Cardiac septum (tissue), 1 donor: ENCODE measurements around the gene MND1. TPM values are rescaled to one million over a fixed set of nuclear protein-coding genes. Genes with fewer than 3 reads are reported as not detected.
"Not testable (repeated sequence)": the region's sequence is repeated elsewhere in the genome, so short reads cannot be mapped to it uniquely, and the experiment has no call there.

ENCODE experiments used
- DNase-seq: peaks from one replicate; pipeline ENCODE4 v3.0.0-alpha.2; 2020; ENCODE audit warnings: low spot score
- intact Hi-C: fragments of 100-400 bp; cut with DNase I; formaldehyde crosslinking; loops from one replicate; pipeline ENCODE4 v1.14.0; 2022
- total RNA-seq: library from RNA; stranded (reverse); fragmentation: NEBNext Ultra II Directional; extraction: Animal tissue kit (Norgen Biotek cat#: 25700); gene quantifications from one replicate; pipeline ENCODE4 v1.2.1, GENCODE V29; 2021
- donor health status: DM: no; HTN: no; CAD: no.

Gene MND1
- total RNA-seq, 1 donor from 2014 or later, result not detected

DNA sequence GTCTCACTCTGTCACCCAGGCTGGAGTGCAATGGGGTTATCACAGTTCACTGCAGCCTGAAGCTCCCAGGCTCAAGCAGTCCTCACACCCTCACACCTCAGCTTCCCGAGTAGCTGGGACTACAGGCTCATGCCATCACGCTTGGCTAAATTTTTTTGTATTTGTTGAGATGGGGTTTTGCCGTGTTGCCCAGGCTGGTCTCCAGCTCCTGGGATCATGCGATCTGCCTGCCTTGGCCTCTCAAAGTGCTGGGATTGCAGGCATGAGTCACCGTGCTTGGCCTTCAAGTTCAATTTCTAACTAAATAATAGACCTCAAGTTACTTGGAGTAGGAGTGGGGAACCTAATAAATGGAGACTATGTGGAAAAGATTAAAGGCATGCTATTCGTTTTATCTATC, 48.9 kb downstream of the MND1 start:
- intact Hi-C loops, result no loop called here
- DNase-seq, result no peak

DNA sequence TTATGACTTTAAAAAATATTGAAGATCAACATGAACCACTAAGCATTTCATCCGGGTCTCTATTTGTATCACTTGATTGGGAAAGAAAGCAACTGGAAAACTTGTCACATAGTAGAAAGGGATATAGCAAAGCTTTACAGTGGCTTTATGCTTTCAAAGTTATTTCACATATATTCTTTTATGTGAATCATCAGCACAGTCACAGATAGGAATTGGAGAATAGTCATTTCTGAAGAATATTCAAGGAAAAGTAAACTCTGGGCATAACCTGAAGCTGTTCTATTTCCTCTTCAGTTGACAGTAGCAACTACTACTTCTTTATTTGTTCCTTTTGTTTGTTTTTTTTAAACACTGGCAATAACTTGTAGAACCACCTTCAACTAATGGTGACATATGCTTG, 50.5 kb downstream of the MND1 start:
- no peak for DNase-seq
- intact Hi-C loops, result no loop called here

DNA sequence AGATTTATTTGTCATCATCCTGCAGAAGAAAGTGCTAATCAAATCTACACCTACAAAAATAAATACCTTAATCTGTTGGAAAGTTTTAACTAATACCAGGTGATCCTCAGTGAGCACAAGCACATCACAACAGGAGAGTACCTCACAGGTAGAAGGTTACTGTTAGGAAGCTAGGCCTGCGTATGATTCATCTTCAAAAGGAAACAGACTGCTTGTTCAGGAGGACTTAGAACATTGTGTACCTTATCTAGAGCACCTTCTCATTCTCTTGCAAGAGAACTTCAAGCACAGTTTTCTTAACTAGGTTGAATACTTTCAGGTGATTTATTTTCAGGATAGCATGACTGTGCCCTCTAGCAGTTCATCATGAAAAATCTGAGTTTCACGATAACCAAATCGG, 54.2 kb downstream of the MND1 start:
- intact Hi-C loops, result no loop called here
- no peak for DNase-seq

DNA sequence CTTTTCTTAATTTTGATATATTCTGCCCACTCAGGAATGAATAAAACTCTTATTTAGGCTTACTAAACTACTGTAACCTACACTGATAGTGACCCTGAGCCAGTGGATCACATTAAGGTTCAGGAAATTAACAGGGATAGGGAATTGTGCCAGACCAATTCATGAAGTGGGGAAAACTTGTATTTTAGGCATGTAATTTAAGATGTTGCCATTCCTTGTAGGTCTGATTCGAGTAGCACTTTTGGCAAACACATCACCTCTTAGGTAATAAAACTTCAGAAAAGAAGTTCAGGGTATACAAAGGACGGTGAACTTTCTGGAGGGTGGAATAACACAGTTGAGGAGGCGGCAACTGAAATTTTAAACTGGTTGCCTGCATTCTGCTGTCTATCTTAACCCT, 54.9 kb downstream of the MND1 start:
- DNase-seq, result no peak
- intact Hi-C loops, result no loop called here

DNA sequence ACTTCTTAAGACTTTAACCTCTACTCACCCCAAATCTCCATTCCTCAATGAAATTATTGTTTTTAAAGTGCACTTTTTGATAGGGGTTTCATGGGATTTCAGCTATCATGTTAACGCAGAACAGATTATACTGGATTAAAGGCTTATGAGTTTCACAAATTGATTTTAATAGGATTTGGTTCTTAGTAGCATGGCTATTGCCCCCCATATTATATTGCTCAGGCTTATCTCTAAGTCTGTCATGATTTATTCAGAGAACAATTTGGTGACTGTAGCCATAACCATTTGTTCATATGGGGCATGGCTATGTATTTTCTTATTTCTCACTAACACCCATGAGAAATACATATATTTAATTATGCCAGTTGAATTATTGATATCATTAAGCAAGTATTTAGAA, 57.0 kb downstream of the MND1 start:
- intact Hi-C loops, result no loop called here
- DNase-seq, result no peak

DNA sequence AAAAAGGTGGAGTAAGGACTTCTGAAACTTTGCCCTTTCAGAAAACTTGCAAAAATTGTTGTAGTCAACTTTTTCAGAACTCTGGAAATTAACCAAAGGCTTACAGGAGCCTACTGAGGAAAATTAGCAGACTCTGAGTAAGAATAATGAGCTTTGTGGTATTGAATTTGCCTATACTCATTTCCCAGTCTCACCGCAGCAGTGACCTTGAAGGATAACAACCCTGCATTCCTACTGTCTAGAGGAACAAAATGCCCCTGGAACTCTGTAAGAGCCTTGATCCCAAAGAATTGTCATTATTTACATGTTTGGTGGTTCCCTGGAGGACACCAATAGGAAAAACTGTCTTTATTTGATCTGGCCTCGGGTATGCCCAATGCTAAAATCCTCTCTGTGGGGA, 57.9 kb downstream of the MND1 start:
- DNase-seq, result no peak
- intact Hi-C loops, result no loop called here

DNA sequence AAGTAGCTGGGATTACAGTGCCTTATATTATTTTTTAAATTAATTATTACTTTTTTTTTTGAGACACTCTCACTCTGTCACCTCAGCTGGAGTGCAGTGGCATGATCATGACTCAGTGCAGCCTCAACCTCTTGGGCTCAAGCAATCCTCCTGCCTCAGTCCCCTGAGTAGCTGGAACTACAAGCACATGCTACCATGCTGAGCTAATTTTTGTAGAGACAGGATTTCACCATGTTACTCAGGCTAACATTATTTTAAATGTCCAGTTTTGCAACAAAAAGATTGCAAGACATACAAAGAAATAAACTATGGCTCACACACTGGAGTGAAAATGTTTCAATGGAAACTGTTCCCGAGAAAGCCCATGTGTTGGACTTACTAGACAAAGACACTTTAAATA, 59.2 kb downstream of the MND1 start:
- intact Hi-C loops, result no loop called here
- no peak for DNase-seq

DNA sequence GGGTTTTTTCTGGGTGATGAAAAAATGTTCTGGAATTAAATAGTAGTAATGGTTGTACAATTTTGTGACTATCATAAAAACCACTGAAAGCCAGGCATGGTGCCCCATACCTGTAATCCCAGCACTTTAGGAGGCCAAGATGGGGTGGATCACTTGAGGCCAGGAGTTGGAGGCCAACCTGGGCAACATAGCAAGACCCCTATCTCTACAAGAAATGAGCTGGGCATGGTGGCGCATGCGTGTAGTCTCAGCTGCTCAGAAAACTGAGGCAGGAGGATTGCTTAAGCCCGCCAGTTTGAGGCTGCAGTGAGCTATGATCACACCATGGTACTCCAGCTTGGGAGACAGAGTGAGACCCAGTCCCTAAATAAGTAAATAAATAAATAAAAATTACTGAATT, 63.4 kb downstream of the MND1 start:
- intact Hi-C loops, result no loop called here
- DNase-seq, result no peak

DNA sequence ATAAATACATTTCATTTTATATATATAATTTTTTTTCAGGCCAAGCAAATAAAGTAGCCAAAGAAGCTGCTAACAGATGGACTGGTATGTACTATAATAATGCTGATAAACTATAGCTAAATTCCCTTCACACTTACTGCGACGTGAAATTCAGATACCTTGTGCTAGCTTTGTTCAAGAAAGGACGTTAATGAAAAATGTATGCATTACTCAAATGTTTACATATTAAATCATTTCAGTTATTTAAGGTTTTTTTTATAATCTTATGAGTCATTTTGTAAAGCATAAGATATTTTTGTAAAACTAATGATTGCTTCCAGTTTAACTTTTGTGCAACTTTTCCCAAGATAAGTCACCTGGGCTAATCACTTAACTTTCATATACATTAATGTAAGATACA, 64.4 kb downstream of the MND1 start:
- no peak for DNase-seq
- intact Hi-C loops, result no loop called here

DNA sequence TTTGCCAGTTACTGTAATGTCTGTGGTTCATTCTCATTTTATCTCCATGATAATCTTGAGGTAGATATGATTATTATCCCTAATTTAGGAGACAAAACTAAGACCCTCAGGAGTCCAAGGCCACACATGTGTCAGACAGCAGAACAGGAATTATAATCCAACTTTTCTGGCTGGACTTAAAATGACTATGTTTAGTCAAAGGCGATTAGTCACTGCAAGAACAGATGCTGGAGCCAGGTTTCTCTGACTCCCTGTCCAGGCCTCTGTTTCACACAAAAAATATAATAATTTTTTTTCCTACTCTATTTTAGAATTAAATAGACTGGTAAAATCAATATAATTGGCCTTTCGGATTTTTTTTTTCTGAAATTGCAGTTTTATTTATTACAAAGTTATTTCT, 64.9 kb downstream of the MND1 start:
- no peak for DNase-seq
- intact Hi-C loops, result no loop called here

DNA sequence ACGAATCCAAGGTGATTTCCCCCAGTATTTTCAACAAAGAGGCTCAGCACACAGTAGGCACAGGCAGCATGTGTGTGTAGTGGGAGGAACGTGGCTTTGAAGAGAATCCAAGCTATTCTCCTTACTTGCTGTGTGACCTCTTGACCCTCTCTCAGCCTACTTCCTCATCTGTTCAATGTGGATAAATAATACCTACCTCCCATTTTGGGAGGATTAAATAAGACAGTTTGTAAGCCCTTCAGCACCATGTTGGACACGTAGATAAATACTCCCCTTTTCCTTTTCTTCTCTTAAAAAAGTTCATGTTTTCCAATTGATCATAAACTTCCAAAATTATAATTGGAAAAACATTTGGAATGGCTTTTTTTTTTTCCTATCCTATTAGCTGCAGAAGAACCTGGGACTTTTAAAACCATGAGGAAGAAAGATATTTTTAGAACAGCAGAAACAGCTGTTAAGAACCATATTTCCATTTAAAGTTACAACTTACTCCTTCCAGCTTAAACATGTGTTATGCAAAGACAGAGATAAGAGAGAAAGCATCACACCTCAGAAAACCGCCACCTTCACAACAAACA, 65.5 kb downstream of the MND1 start:
- no peak for DNase-seq
- intact Hi-C loops, result no loop called here

DNA sequence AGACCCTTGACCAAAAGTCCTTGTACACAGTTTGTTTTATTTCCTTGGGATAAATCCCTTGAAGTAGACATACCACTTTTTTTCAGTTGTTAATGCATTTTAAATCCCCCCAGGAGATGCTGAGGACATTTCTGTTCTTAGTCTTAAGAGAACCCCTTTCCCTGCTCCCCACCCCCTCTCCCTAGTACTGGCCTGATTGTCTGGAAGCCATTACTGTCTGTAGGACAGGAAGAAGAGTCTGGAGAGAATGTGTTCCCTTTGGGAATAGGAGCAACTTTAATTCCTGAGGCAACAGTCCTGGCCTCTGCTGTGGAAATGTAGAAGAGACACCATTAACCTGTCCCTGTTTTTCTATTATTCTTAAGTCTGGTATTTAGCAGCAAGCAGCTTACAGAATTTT, 69.4 kb downstream of the MND1 start:
- intact Hi-C loops, result no loop called here
- DNase-seq, result no peak

DNA sequence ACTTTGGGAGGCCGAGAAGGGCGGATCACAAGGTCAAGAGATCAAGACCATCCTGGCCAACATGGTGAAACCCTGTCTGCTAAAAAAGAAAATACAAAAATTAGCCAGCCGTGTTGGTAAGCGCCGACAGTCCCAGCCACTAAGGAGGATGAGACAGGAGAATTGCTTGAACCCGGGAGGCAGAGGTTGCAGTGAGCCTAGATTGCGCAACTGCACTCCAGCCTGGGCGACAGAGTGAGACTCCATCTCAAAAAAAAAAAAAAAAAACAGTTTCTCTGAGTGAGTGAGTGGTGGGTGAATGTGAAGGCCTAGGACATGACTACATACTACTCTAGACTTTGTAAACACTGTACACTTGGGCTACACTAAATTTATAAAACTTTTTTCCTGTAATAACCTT, 72.0 kb downstream of the MND1 start:
- intact Hi-C loops, result not testable (repeated sequence)

DNA sequence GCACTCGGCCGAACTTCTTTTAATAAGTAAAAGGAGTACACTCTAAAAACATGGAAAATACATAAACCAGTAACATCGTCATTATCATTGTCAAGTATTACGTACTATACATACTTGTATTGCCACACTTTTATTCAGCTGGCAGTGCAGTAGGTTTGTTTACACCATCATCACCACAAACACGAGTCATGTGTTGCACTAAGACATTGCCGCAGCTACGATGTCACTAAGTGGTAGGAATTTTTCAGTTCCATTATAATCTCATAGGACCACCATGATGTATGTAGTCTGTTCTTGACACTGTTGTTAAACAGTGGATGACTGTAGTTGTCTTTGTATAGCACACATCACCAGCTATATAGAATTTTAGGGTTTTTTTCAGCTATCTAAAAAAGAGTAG, 73.6 kb downstream of the MND1 start:
- DNase-seq, result no peak
- intact Hi-C loops, result no loop called here

More for the DNA sequence above, 72.0 kb downstream of the MND1 start:
- DNase-seq, result not testable (repeated sequence)

DNA sequence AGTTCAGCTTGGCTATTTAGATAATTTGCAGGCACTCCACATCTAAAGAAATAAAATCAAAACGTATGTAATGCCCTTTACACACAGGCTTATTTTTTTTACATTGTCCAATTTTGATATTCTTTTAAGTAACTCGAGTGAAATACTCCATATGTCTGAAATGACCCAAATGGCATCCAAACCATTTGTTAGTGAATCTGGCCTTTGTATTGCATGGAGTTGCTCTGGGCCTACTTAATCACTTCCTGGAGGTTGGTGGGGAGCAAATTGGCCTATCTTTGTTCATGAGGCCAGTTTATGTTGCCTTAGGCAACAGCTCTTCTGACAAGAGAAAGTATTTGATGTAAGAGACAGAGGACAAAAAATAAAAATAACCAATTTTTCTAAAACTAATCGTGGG, 74.1 kb downstream of the MND1 start:
- intact Hi-C loops, result no loop called here
- no peak for DNase-seq

DNA sequence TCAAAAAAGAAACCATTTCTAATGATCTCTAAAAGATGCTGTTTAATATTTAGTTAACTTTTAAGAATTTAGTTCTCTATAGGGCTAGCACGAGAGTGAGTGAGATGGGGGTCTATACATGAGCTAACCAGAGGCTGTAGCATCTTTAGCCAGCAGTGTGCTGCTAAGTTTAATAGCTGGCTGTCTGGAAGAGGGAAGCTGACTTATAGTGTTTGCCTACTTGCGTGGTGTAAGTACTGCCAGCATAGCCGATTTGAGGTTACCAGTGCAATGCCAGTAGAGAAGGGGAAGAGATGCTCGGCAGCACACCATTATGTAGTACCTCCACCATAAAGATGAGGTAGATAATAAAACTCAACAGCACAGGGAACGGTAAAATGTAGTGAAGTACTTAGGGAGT, 74.5 kb downstream of the MND1 start:
- intact Hi-C loops, result no loop called here

DNA sequence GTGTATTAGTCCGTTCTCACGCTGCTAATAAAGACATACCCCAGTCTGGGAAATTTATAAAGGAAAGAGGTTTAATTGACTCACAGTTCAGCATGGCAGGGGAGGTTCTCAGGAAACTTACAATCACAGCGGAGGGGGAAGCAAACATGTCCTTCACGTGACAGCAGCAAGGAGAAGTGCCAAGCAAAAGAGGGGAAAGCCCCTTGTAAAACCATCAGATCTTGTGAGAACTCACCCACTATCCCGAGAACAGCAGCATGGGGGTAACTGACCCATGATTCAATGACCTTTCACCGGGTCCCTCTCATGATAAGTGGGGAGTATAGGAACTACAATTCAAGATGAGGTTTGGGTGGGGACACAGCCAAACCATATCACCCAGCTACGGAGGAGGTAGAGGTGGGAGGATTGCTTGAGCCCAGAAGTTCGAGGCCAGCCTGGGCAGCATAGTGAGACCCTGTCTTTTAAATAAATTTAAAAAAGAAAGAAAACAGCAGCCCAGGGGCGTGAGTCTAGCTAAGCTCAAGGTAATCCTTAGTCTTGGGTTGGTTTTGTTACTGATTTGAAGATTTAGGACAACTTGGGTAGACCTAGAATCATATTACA, 75.3 kb downstream of the MND1 start:
- no peak for DNase-seq
- intact Hi-C loops, result no loop called here

More for the DNA sequence above, 74.5 kb downstream of the MND1 start:
- DNase-seq, result no peak

DNA sequence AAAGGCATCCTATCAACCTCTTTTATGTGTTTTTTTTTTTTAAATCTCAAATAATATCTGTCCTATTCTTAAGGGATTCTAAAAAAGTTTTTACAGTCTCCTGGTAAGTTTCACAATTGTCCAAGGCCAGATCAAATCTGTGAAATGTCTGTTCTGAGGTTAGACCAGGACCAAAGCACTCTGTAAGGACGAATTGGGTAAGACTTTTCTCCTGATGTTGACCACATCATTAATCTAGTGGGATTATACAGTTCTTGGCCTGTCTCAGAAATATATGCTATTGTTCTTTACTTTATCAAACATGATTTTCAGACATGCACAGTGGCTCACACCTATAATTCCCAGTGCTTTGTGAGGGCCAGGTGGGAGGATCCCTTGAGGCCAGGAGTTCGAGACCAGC, 75.9 kb downstream of the MND1 start:
- intact Hi-C loops, result no loop called here
- no peak for DNase-seq

DNA sequence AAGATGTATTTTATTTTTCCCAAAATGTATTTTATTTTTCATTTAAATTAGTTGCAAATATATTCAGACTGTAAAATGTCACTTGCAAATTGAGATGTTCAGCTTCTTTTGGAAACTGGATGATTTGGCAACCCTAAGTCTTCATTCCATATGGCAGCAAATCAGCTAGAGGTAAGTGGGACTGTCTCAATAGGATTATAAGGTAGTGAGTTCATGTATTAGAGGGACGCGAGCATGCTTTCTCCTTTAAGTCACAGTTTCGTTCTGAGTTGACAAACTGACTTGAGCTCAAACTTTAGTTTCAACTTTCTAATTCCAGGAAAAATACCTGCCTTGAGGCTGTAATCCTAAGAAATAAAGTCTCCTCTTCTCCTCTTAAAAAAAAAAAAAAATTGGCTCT, 77.5 kb downstream of the MND1 start:
- DNase-seq, result no peak
- intact Hi-C loops, result no loop called here

DNA sequence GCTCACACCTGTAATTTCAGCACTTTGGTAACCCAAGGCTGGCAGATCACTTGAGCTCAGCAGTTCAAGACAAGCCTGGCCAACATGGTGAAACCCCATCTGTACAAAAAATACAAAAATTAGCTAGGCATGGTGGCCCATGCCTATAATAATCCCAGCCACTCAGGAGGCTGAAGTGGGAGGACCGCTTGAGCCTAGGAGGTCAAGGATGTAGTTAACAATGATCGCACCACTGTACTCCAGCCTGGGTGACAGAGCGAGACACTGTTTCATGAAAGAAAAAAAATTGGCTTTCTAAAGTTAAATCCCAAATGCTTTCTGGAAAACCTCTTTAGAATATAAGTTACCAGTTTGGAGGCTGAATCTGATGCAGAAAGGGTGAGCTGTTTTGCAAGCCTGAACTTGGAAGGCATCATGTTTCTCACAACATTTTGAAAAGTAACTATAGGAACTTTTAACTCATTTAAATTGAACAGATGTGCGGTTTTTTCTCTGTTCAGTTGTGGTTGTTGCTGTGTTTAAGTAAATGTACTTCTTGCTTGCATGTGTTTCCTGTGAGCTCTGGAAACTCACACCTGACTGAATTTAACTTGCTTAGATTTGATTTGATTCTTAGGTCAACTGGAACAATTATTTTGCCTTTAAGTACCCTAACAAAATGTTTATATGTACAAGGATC, 81.9 kb downstream of the MND1 start:
- no peak for DNase-seq
- intact Hi-C loops, result no loop called here

DNA sequence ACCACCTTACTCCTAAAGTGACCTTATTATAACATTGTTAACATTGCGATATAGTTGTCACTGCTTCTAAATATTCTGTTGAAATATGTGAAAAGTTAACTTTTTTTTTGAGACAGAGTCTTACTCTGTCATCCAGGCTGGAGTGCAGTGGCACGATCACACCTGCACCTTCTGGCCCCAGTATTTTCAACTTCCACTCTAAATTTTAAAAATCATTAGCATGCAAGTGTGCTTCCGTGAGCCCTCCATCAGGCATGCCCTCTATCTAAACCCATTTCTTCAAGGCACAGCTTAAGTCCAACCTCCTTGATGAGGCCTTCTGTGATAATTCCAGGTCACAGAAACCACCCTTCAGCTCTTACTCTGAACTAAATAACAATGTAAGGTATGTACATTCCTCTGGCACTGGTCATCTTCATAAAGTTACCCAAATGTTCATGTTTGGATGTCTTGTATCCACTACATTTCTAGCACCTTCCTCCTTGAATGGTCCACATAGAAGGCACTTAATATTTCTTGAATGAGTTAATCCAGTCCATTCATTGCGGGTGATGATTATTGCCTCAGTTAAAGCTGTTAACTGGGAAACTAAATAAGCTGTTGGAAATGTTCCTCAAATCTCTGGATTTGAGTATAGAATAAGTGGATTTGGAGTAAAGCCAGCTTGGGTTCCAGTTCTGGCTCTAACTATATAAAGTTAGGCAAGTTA, 83.0 kb downstream of the MND1 start:
- no peak for DNase-seq
- intact Hi-C loops, result no loop called here
